AG04450 (cell line): Measurements from ENCODE around the gene SAMMSON. TPM values are rescaled to one million over a fixed set of nuclear protein-coding genes. Genes with fewer than 3 reads are reported as not detected.

Source experiments
- CTCF ChIA-PET: fragments of 300-600, 350-600 bp; formaldehyde crosslinking; extraction: SDS; loops from one replicate; lab custom pipeline; 2022; ENCODE audit warnings: antibody characterized with exemption, inconsistent platforms; lab: Charles Lee
- POLR2A ChIA-PET: fragments of 350-600 bp; formaldehyde crosslinking; extraction: SDS; loops from one replicate; lab custom pipeline; 2021; ENCODE audit warnings: antibody characterized with exemption, inconsistent platforms; lab: Yijun Ruan, JAX
- DNase-seq: peaks from one replicate; pipeline ENCODE4 v3.0.0-alpha.2; 2011; ENCODE audit warnings: low read depth, low spot score
- H3K27ac ChIP-seq: one replicate; pipeline ENCODE4 v1.5.1; 2012; ENCODE audit warnings: low read depth, low read length, control low read depth
- H3K27me3 ChIP-seq: one replicate; pipeline ENCODE4 v1.6.0; 2012; ENCODE audit warnings: low read length; ENCODE audit not compliant: control insufficient read depth, insufficient read depth
- H3K4me3 ChIP-seq: 2 replicates; pipeline ENCODE4 v1.5.1; 2011; ENCODE audit warnings: mild to moderate bottlenecking, low read depth, low read length, control low read depth
- H3K9me3 ChIP-seq: 2 replicates; pipeline ENCODE4 v1.5.1; 2012; ENCODE audit warnings: low read length; ENCODE audit not compliant: control insufficient read depth, insufficient read depth
- polyA plus RNA-seq: library from polyadenylated mRNA; depleted of rRNA; stranded (reverse); fragments of >200 nt; gene quantifications from 2 replicates; pipeline ENCODE4 v1.2.3, GENCODE V29; 2011
- TF ChIP-seq, protein P1 (sequence below): IDR thresholded peaks from 2 replicates; pipeline ENCODE4 v1.5.1; 2011; ENCODE audit warnings: low read depth, low read length, control low read depth, inconsistent platforms

The SAMMSON gene
- polyA plus RNA-seq, 1 experiment: not detected

DNA sequence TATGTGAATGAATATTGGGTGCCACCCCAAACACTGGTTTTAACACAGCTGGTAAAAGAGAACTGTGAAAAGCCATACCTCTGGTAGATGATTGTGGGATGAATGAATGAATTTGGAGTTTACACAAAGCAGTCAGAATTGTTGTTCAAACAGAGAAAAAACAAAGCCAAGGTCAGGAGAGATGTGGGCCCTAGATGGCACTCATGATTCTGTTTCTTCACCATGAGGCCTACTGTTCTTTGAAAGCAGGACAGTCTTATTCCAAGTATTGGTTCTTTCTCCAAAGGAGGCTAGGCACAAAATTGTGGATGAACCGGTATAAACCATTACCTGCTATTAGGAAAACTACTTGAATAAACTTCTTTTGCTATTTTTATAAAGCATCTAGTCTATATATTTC is 97.6 kb downstream of the SAMMSON start:
- no peak for DNase-seq
- ChIA-PET CTCF (interaction anchor here (1.2 kb wide), 1 partner anchor 11 kb away, joined by 4 read pairs; no protein-coding TSS in a partner anchor), POLR2A (no interaction called here)
- H3K4me3 ChIP-seq: no peak overlapping the region
- TF ChIP-seq, protein P1, sequence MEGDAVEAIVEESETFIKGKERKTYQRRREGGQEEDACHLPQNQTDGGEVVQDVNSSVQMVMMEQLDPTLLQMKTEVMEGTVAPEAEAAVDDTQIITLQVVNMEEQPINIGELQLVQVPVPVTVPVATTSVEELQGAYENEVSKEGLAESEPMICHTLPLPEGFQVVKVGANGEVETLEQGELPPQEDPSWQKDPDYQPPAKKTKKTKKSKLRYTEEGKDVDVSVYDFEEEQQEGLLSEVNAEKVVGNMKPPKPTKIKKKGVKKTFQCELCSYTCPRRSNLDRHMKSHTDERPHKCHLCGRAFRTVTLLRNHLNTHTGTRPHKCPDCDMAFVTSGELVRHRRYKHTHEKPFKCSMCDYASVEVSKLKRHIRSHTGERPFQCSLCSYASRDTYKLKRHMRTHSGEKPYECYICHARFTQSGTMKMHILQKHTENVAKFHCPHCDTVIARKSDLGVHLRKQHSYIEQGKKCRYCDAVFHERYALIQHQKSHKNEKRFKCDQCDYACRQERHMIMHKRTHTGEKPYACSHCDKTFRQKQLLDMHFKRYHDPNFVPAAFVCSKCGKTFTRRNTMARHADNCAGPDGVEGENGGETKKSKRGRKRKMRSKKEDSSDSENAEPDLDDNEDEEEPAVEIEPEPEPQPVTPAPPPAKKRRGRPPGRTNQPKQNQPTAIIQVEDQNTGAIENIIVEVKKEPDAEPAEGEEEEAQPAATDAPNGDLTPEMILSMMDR: no peak
- H3K27me3 ChIP-seq: no peaks in the 10 kb centered on the region
- H3K27ac ChIP-seq: no peak overlapping the region
- no peaks in the 10 kb centered on the region for H3K9me3 ChIP-seq

DNA sequence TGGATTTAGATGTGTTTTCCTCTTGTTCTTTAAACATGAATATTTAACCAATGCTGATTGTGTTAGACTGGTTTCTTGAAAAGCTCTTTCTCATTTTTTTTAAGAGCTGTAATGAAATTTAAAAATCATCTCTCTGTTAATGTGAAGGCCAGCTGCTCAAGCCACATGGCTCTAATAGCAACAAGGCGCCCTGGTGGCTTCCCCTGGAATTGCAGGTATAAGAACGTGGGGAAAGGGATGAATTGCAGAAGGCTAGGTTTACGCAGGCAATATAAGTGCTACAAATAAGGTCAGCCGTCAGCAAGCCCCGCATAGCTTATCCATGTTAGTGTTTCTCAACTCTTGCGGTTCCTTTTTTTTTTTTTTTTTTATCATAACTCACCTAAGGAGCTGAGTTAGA is 108.5 kb downstream of the SAMMSON start:
- ChIA-PET POLR2A (no interaction called here), CTCF (interaction anchor here (0.5 to 5.5 kb wide), 12 partner anchors 9 to 1033 kb away, joined by 3 to 23 read pairs (median 3); no protein-coding TSS in a partner anchor)
- H3K27ac ChIP-seq: no peak overlapping the region
- TF ChIP-seq, protein P1: peak; percentile 61
- no peaks in the 10 kb centered on the region for H3K27me3 ChIP-seq
- no peak for DNase-seq
- no peak overlapping the region for H3K4me3 ChIP-seq
- no peaks in the 10 kb centered on the region for H3K9me3 ChIP-seq

DNA sequence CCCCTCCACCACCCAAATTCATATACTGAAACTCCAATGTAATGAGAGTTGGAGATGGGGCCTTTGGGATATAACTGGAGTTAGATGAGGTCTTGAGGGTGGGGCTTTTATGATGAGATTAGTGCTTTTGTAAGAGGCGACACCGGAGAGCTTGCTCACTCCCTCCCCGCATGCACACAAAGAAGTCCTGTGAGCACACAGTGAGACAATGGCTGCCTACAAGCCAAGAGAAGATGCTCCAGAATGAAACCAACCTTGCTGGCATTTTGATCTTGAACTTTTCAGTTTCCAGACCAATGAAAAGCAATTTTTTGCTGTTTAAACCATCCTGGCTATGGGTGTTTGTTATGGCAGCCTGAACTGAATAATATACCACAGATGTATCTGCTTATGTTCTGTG is 109.0 kb downstream of the SAMMSON start:
- TF ChIP-seq, protein P1: no peak
- Histone ChIP-seq H3K4me3 (no peak overlapping the region), H3K9me3 (no peaks in the 10 kb centered on the region), H3K27ac (no peak overlapping the region), H3K27me3 (no peaks in the 10 kb centered on the region)
- DNase-seq: no peak
- CTCF ChIA-PET: interaction anchor here (0.5 to 5.5 kb wide), 10 partner anchors 9 to 1032 kb away, joined by 3 to 23 read pairs (median 3); no protein-coding TSS in a partner anchor
- POLR2A ChIA-PET: no interaction called here

DNA sequence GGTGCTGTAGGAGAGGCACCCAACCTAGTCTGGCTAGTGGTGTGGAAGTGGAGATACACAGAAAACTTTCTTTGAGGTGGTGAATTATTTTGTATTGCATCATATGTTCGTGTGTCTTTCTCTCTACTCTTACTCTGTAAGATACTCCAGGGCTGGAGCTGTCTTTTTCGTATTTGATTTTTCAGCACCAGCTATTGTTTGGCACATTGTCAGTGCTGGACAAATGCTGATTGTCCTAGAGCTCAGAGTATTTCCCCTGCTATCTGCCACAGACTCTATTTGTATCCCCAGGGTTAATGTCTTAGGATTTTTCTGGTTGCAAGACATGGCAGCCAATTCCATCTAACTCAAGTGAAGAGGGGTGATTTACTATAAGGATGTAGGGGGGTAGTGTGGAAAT is 110.5 kb downstream of the SAMMSON start:
- Histone ChIP-seq H3K27me3 (no peaks in the 10 kb centered on the region), H3K27ac (no peak overlapping the region), H3K9me3 (no peaks in the 10 kb centered on the region), H3K4me3 (no peak overlapping the region)
- TF ChIP-seq, protein P1: no peak
- ChIA-PET POLR2A (no interaction called here), CTCF (interaction anchor here (0.7 to 1.6 kb wide), 2 partner anchors 11 to 41 kb away, joined by 3 to 7 read pairs; no protein-coding TSS in a partner anchor)
- DNase-seq: no peak

DNA sequence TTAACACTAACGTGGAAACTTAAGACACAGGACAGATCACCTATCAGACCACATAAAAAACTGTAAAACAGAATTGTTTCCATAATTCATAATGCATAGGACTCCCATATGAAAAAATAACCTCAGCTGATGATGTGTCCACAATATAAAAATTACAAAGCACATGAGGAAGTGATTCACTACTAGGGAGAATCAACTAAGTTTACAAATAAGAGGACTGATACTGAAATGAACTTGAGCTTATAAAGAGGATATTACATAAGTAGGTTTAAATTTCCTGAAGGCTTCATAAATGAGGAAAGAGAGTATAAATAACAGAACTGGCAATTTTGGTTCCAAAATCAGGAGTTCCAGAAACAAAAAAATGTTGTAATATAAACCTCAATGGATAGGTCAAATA is 111.9 kb downstream of the SAMMSON start:
- no peak overlapping the region for H3K4me3 ChIP-seq
- ChIA-PET CTCF (interaction anchor here (1.5 kb wide), 1 partner anchor 9 kb away, joined by 7 read pairs; no protein-coding TSS in a partner anchor), POLR2A (no interaction called here)
- no peak for DNase-seq
- no peak overlapping the region for H3K27ac ChIP-seq
- H3K9me3 ChIP-seq: no peaks in the 10 kb centered on the region
- no peaks in the 10 kb centered on the region for H3K27me3 ChIP-seq
- TF ChIP-seq, protein P1: no peak
